Spleen (tissue), 11 donors: ENCODE data around the gene UBQLN4. TPM values are rescaled to one million over a fixed set of nuclear protein-coding genes. Genes with fewer than 3 reads are reported as not detected.
A peak's percentile ranks its signal among the peaks of the same experiment; 100 is the strongest.

Experiments
- DNase-seq: peaks from one replicate; pipeline ENCODE4 v3.0.0-alpha.2; 2020
- H3K27ac ChIP-seq, 8 donors: fragments of 200-600 bp; sonication (generic) in 7 of 8; 1 replicate in 4 of 8; 2 replicates in 4 of 8; pipeline versions ENCODE4 v1.5.0 to v1.8.0; 2016 to 2021; ENCODE audit warnings: inconsistent platforms in 4 of 8, mild to moderate bottlenecking in 4 of 8, moderate library complexity in 1 of 8
- H3K27me3 ChIP-seq, 7 donors: fragments of 200-600 bp; sonication (generic) in 6 of 7; replicated peaks in 1 of 7; 1 replicate in 4 of 7; 2 replicates in 3 of 7; pipeline versions ENCODE4 v1.5.0 to v1.8.0; 2016 to 2021; ENCODE audit warnings: inconsistent platforms in 3 of 7, mild to moderate bottlenecking in 1 of 7
- H3K36me3 ChIP-seq, 6 donors: fragments of 200-600 bp; sonication (generic) in 5 of 6; 1 replicate in 4 of 6; 2 replicates in 2 of 6; pipeline versions ENCODE4 v1.5.0 to v1.8.0; 2016 to 2021; ENCODE audit warnings: inconsistent platforms in 2 of 6
- H3K4me1 ChIP-seq, 6 donors: fragments of 200-600 bp; sonication (generic) in 5 of 6; 1 replicate in 3 of 6; 2 replicates in 3 of 6; pipeline versions ENCODE4 v1.5.0 to v1.8.0; 2016 to 2021; ENCODE audit warnings: inconsistent platforms in 3 of 6
- H3K4me3 ChIP-seq, 8 donors: fragments of 200-600 bp; sonication (generic) in 7 of 8; 1 replicate in 4 of 8; 2 replicates in 4 of 8; pipeline versions ENCODE4 v1.5.0 to v1.8.0; 2016 to 2021; ENCODE audit warnings: inconsistent platforms in 4 of 8, mild to moderate bottlenecking in 4 of 8, moderate library complexity in 2 of 8
- H3K9me3 ChIP-seq, 8 donors: fragments of 200-600 bp; sonication (generic) in 7 of 8; 1 replicate in 4 of 8; 2 replicates in 4 of 8; pipeline versions ENCODE4 v1.5.0 to v1.8.0; 2016 to 2021; ENCODE audit warnings: inconsistent platforms in 4 of 8
- POLR2A ChIP-seq, 3 donors: fragments of 450-650 bp; IDR thresholded peaks; one replicate each; pipeline ENCODE4 v1.5.1; 2017; ENCODE audit warnings: antibody characterized with exemption in 3 of 3, mild to moderate bottlenecking in 1 of 3
- POLR2AphosphoS5 ChIP-seq, 3 donors: sonication (generic); formaldehyde crosslinking; IDR thresholded peaks; one replicate each; pipeline ENCODE4 v1.5.1; 2017; ENCODE audit warnings: antibody characterized with exemption in 3 of 3
- WGBS, 5 donors: extraction: QIAGEN DNeasy Blood & Tissue Kit in 3 of 5; methylation state at CpG; one replicate each; pipeline versions ENCODE4 v1.1.5 to v1.1.7; 2013 to 2018; 5-methylcytosine and 5-hydroxymethylcytosine counted together
- intact Hi-C: fragments of 100-400 bp; cut with DNase I; formaldehyde crosslinking; loops from one replicate; pipeline ENCODE4 v1.15.0; 2023; ENCODE audit warnings: low total_unique reads
- polyA plus RNA-seq, 3 donors: library from polyadenylated mRNA; stranded (reverse); fragments of 200-250 nt; gene quantifications; one replicate each; pipeline ENCODE4 v1.2.1, GENCODE V29; 2013
- total RNA-seq, 7 donors: library from RNA; depleted of rRNA in 3 of 7; stranded (reverse); fragments of >200 nt in 3 of 7; fragmentation: NEBNext Ultra II Directional in 4 of 7; extraction: Animal tissue kit (Norgen Biotek cat#: 25700) in 4 of 7; gene quantifications; one replicate each; pipeline versions ENCODE4 v1.1.0 to v1.2.1, GENCODE V29; 2016 to 2021
- TF ChIP-seq, protein P1 (sequence below), 11 experiments: fragments of 200-600 bp in 7 of 11; fragments of 450-650 bp in 4 of 11; sonication (generic) in 4 of 11; IDR thresholded peaks in 8 of 11; conservative IDR thresholded peaks in 3 of 11; 1 replicate in 7 of 11; 2 replicates in 4 of 11; pipeline versions ENCODE4 v1.4.0 to v1.8.0; 2016 to 2021; ENCODE audit warnings: antibody characterized with exemption in 11 of 11, inconsistent platforms in 4 of 11, mild to moderate bottlenecking in 1 of 11
- donor health status: healthy with polysubstance abuse.
- donor health status: DM: no; HTN: no; CAD: no; lungs with moderate emphysema.
- donor health status: DM: no; HTN: no; CAD: no.
- donor health status: Bipolar disorder and iron deficiency.
- donor health status: healthy.
- donor health status: DM: no; HTN: no; CAD: no.
- donor health status: DM: yes; HTN: yes; CAD: no.

The UBQLN4 gene
- total and polyA plus RNA-seq, 10 donors: 11.2 to 26.4 (median 19.5) TPM

DNA sequence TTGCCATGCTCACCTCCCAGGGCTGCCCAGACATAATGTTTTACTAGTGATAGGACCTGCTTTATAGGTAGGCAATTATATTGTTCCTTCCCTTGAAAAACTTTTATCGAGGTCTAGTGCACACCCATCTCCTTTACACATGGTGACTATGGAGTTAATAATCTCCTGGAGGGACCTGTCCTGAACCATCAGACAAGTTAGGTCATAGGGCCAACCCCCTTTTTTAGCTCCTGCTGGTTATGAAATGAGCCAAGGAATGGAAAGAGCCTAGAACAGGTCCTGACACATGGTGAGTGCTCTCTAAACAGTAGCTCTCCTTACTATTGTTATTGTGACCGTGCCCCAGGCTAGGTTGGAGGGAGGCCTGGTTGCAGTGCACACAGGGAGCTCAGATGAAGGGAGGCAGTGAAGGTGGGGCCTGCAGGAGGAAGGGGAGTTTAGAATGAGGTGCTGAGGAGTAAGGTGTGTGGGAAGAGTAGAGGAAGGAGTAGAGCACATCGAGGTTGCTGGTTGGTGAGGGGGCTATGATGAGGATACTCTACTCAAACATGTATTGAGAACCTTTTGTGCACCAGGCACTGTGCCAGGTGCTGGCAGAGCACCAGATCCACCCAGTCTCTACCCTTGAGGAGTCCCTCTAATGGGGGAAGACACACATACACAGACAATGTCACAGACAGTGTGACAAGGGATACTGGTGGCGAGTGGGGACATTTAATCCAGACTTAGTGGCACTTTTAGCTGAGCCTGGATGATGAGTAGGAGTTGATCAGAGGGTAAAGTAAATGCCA, 46.8 kb upstream of the UBQLN4 start:
- Histone ChIP-seq H3K36me3 (no peaks in the 10 kb centered on the region), H3K4me1 (peaks cover 35 to 78% (median 64%) of the 10 kb centered on the region in 6 donors), H3K9me3 (no peaks in the 10 kb centered on the region), H3K27ac (no peak overlapping the region), H3K4me3 (no peak overlapping the region), H3K27me3 (peaks cover 0 to 11% (median 0%) of the 10 kb centered on the region in 7 donors)
- whole genome bisulfite sequencing, 5 donors: 67 to 91% (median 81%) methylated on average over 4 of the region's 4 CpGs
- intact Hi-C loops: no loop called here
- TF ChIP-seq POLR2A (IDR thresholded peaks at IDR 0.05): no peak
- no peak for TF ChIP-seq POLR2AphosphoS5 (IDR thresholded peaks at IDR 0.05)
- TF ChIP-seq, protein P1, sequence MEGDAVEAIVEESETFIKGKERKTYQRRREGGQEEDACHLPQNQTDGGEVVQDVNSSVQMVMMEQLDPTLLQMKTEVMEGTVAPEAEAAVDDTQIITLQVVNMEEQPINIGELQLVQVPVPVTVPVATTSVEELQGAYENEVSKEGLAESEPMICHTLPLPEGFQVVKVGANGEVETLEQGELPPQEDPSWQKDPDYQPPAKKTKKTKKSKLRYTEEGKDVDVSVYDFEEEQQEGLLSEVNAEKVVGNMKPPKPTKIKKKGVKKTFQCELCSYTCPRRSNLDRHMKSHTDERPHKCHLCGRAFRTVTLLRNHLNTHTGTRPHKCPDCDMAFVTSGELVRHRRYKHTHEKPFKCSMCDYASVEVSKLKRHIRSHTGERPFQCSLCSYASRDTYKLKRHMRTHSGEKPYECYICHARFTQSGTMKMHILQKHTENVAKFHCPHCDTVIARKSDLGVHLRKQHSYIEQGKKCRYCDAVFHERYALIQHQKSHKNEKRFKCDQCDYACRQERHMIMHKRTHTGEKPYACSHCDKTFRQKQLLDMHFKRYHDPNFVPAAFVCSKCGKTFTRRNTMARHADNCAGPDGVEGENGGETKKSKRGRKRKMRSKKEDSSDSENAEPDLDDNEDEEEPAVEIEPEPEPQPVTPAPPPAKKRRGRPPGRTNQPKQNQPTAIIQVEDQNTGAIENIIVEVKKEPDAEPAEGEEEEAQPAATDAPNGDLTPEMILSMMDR (IDR thresholded peaks at IDR 0.05 in 8 of 11, conservative IDR thresholded peaks at IDR 0.05 in 3 of 11): no peak
- DNase-seq: no peak

DNA sequence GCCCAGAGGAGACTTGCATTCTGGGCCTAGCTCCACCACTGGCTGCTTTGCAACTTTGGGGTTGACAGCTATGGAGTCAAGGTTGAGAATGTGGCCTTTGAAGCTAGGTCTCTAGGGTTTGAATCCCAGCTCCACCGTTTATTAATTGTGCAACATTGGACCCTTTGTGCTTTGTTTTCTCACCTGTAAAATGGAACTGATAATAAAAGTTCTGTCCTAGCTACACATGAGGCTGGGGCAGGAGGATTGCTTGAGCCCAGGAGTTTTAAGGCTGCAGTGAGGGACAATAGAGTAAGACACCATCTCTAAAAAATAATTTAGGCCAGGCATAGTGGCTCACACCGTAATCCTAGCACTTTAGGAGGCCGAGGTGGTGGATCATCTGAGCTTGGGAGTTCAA, 45.7 kb upstream of the UBQLN4 start:
- no peak overlapping the region for H3K4me3 ChIP-seq
- peaks cover 0 to 6% (median 0%) of the 10 kb centered on the region in 7 donors for H3K27me3 ChIP-seq
- no peak overlapping the region for H3K27ac ChIP-seq
- no peak for DNase-seq
- TF ChIP-seq POLR2AphosphoS5 (IDR thresholded peaks at IDR 0.05) (no peak), POLR2A (IDR thresholded peaks at IDR 0.05) (no peak)
- TF ChIP-seq, protein P1 (IDR thresholded peaks at IDR 0.05 in 8 of 11, conservative IDR thresholded peaks at IDR 0.05 in 3 of 11): no peak
- H3K9me3 ChIP-seq: no peaks in the 10 kb centered on the region
- peaks cover 28 to 73% (median 53%) of the 10 kb centered on the region in 6 donors for H3K4me1 ChIP-seq
- intact Hi-C loops: no loop called here
- 87 to 96% (median 89%) methylated on average over 3 of the region's 3 CpGs for whole genome bisulfite sequencing, 5 donors
- no peaks in the 10 kb centered on the region for H3K36me3 ChIP-seq

DNA sequence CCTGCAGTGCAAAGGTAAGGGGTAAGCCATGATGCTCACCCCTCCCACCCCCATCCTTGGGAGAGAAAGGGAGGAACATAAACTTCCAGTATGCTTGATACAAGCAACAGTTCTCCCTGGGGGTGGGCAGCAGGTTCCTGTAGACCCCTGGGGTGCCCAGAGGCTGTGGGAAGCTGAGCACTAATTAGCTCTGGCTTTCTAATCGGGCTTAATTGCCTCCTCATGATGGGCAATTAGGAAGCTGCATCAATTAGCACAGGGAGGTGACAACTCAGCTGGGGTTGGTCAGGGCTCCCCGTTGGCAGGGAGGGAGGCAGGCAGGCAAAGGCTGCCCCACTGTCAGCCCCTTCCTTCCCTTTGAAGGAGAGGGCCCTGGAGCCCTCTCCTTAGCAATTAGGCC, 45.2 kb upstream of the UBQLN4 start:
- intact Hi-C loops: no loop called here
- H3K4me1 ChIP-seq: peaks cover 23 to 68% (median 48%) of the 10 kb centered on the region in 6 donors
- H3K4me3 ChIP-seq: no peak overlapping the region
- no peak for TF ChIP-seq POLR2A (IDR thresholded peaks at IDR 0.05)
- TF ChIP-seq POLR2AphosphoS5 (IDR thresholded peaks at IDR 0.05): no peak
- DNase-seq: no peak
- 72 to 98% (median 84%) methylated on average over 2 of the region's 2 CpGs for WGBS, 5 donors
- H3K9me3 ChIP-seq: no peaks in the 10 kb centered on the region
- H3K27ac ChIP-seq: peak overlapping the region in 1 of 8 donors; percentile 85
- peaks cover 0 to 6% (median 0%) of the 10 kb centered on the region in 7 donors for H3K27me3 ChIP-seq
- H3K36me3 ChIP-seq: no peaks in the 10 kb centered on the region

DNA sequence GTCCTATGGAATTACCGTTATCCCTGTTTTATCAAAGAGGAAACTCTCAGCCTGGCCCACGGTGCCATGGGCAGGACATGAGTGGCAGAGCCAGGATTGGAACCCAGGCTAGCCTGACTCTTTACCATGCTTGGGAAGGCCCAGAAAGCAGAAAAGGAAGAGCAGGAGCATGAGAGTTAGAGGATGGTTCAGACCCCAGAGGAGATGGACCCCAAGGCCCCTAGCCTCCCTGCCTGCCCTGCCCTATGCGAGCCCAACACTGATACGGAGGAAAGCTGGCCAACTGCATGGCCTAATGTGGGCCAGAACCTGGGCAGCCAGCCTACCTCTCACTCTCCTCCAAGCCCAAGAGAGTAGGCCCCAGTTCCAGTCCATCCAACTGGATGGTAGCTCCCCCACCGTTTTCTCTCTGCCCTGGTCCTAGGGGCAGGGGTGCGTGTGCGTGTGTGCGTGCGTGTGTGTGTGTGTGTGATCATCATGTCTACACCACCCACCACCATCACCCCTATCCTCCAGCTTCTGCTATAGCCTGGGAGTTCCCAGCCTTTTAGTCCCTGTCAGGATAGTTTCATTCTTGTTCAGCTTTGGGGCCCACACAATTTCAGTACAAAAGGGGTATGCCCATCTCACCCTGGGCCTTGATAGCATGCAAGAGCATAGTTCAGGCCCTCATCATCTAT, 44.0 kb upstream of the UBQLN4 start:
- H3K27me3 ChIP-seq: peaks cover 0 to 6% (median 0%) of the 10 kb centered on the region in 7 donors
- no peaks in the 10 kb centered on the region for H3K36me3 ChIP-seq
- H3K4me3 ChIP-seq: peak overlapping the region in 1 of 8 donors; percentile 46
- no peak for DNase-seq
- WGBS, 5 donors: 77 to 86% (median 78%) methylated on average over 9 of the region's 9 CpGs
- no peaks in the 10 kb centered on the region for H3K9me3 ChIP-seq
- intact Hi-C loops: no loop called here
- peaks cover 18 to 57% (median 38%) of the 10 kb centered on the region in 6 donors for H3K4me1 ChIP-seq
- H3K27ac ChIP-seq: peak overlapping the region in 7 of 8 donors; percentile 58 to 85 (median 76)
- TF ChIP-seq POLR2A (IDR thresholded peaks at IDR 0.05) (no peak), POLR2AphosphoS5 (IDR thresholded peaks at IDR 0.05) (no peak)
- TF ChIP-seq, protein P1 (IDR thresholded peaks at IDR 0.05 in 8 of 11, conservative IDR thresholded peaks at IDR 0.05 in 3 of 11): no peak
